Testis (tissue), 2 donors: ENCODE measurements around the gene MPC1.
"Not testable (repeated sequence)": the region's sequence is repeated elsewhere in the genome, so short reads cannot be mapped to it uniquely, and the experiment has no call there.

Source experiments
- POLR2A ChIP-seq: fragments of 450-650 bp; IDR thresholded peaks from one replicate; pipeline ENCODE4 v1.6.1; 2017; ENCODE audit warnings: antibody characterized with exemption, mild to moderate bottlenecking, moderate library complexity
- TF ChIP-seq, protein P1 (sequence below), 3 experiments: fragments of 450-650 bp in 2 of 3; fragments of 200-600 bp in 1 of 3; sonication (generic) in 1 of 3; IDR thresholded peaks; one replicate each; pipeline ENCODE4 v1.5.1; 2016 to 2019; ENCODE audit warnings: antibody characterized with exemption in 3 of 3, mild to moderate bottlenecking in 2 of 3, moderate library complexity in 1 of 3

- TF ChIP-seq, protein P1, sequence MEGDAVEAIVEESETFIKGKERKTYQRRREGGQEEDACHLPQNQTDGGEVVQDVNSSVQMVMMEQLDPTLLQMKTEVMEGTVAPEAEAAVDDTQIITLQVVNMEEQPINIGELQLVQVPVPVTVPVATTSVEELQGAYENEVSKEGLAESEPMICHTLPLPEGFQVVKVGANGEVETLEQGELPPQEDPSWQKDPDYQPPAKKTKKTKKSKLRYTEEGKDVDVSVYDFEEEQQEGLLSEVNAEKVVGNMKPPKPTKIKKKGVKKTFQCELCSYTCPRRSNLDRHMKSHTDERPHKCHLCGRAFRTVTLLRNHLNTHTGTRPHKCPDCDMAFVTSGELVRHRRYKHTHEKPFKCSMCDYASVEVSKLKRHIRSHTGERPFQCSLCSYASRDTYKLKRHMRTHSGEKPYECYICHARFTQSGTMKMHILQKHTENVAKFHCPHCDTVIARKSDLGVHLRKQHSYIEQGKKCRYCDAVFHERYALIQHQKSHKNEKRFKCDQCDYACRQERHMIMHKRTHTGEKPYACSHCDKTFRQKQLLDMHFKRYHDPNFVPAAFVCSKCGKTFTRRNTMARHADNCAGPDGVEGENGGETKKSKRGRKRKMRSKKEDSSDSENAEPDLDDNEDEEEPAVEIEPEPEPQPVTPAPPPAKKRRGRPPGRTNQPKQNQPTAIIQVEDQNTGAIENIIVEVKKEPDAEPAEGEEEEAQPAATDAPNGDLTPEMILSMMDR (IDR thresholded peaks at IDR 0.05), result not testable (repeated sequence)
- not testable (repeated sequence) for TF ChIP-seq POLR2A
Measured at GRCh38 chr6:166345672-166346071, 37.1 kb downstream of the MPC1 start.
